Upper lobe of right lung (tissue), 1 donor: Measurements from ENCODE around the gene TSPAN5. TPM values are rescaled to one million over a fixed set of nuclear protein-coding genes. Genes with fewer than 3 reads are reported as not detected.

Experiments
- ATAC-seq: fragments of 200-7000 bp; cut with Tn5 transposase; one replicate; pipeline ENCODE4 v1.9.1; 2020; ENCODE audit warnings: mild to moderate bottlenecking, moderate library complexity
- DNase-seq: peaks from one replicate; pipeline ENCODE4 v3.0.0-alpha.2; 2020
- H3K27ac ChIP-seq: fragments of 200-600 bp; one replicate; pipeline ENCODE4 v1.8.0; 2022
- H3K27me3 ChIP-seq: fragments of 200-600 bp; one replicate; pipeline ENCODE4 v1.8.0; 2022; ENCODE audit warnings: mild to moderate bottlenecking
- H3K36me3 ChIP-seq: fragments of 200-600 bp; one replicate; pipeline ENCODE4 v1.8.0; 2022
- H3K4me1 ChIP-seq: fragments of 200-600 bp; one replicate; pipeline ENCODE4 v1.8.0; 2022
- H3K4me3 ChIP-seq: fragments of 200-600 bp; one replicate; pipeline ENCODE4 v1.8.0; 2022; ENCODE audit warnings: mild to moderate bottlenecking
- H3K9me3 ChIP-seq: fragments of 200-600 bp; one replicate; pipeline ENCODE4 v1.8.0; 2022
- CTCF ChIP-seq: fragments of 200-600 bp; IDR thresholded peaks from one replicate; pipeline ENCODE4 v1.8.0; 2022; ENCODE audit warnings: antibody characterized with exemption
- intact Hi-C: fragments of 100-400 bp; cut with DNase I; formaldehyde crosslinking; loops from one replicate; pipeline ENCODE4 v1.11.0; 2022
- total RNA-seq: library from RNA; stranded (reverse); fragmentation: NEBNext Ultra II Directional; extraction: Animal tissue kit (Norgen Biotek cat#: 25700); gene quantifications from one replicate; pipeline ENCODE4 v1.2.1, GENCODE V29; 2021
- donor health status: DM: no; HTN: yes; CAD: no; lungs with severe emphysema.

Gene TSPAN5
- total RNA-seq, 1 donor from 2014 or later, result 6.9 TPM

- H3K36me3 ChIP-seq, result no peaks in the 10 kb centered on the region
- no peak for DNase-seq
- no peak overlapping the region for H3K27ac ChIP-seq
- H3K27me3 ChIP-seq, result no peaks in the 10 kb centered on the region
- no peak for TF ChIP-seq CTCF
- H3K4me3 ChIP-seq, result no peak overlapping the region
- ATAC-seq, result peak; percentile 65
- peaks cover 3% of the 10 kb centered on the region for H3K4me1 ChIP-seq
- no peaks in the 10 kb centered on the region for H3K9me3 ChIP-seq
- intact Hi-C loops, result no loop called here
These were observed 101.1 kb downstream of the TSPAN5 start for GRCh38 chr4:98557194-98557892.

DNA sequence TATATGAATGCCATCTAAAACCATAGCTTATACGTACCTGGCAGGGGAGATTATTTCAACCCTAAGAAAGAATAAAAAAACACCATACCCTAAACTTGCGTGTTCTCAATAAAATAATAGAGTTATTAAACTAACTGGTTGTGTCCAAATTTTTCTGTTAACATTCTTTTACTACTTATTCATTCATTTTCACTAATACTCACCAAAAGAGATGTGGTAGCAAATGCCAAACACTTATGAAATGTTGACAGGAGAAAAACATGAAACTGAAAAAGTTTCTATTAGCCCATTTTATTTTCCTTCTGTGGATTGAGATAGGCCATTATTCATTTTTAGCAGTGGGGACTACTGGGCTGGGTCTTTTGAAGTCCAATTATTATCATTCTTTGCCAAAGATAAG, 102.0 kb downstream of the TSPAN5 start:
- Histone ChIP-seq H3K4me1 (peaks cover 3% of the 10 kb centered on the region), H3K9me3 (no peaks in the 10 kb centered on the region), H3K27ac (no peak overlapping the region), H3K4me3 (no peak overlapping the region), H3K27me3 (no peaks in the 10 kb centered on the region), H3K36me3 (no peaks in the 10 kb centered on the region)
- ATAC-seq (no peak), DNase-seq (no peak)
- intact Hi-C loops, result no loop called here
- TF ChIP-seq CTCF, result no peak

- H3K4me1 ChIP-seq, result peaks cover 3% of the 10 kb centered on the region
- no peak overlapping the region for H3K27ac ChIP-seq
- no peaks in the 10 kb centered on the region for H3K27me3 ChIP-seq
- H3K9me3 ChIP-seq, result no peaks in the 10 kb centered on the region
- intact Hi-C loops, result no loop called here
- ATAC-seq (no peak), DNase-seq (no peak)
- no peaks in the 10 kb centered on the region for H3K36me3 ChIP-seq
- TF ChIP-seq CTCF, result no peak
- H3K4me3 ChIP-seq, result no peak overlapping the region
These were observed 102.5 kb downstream of the TSPAN5 start for GRCh38 chr4:98555798-98556445.

DNA sequence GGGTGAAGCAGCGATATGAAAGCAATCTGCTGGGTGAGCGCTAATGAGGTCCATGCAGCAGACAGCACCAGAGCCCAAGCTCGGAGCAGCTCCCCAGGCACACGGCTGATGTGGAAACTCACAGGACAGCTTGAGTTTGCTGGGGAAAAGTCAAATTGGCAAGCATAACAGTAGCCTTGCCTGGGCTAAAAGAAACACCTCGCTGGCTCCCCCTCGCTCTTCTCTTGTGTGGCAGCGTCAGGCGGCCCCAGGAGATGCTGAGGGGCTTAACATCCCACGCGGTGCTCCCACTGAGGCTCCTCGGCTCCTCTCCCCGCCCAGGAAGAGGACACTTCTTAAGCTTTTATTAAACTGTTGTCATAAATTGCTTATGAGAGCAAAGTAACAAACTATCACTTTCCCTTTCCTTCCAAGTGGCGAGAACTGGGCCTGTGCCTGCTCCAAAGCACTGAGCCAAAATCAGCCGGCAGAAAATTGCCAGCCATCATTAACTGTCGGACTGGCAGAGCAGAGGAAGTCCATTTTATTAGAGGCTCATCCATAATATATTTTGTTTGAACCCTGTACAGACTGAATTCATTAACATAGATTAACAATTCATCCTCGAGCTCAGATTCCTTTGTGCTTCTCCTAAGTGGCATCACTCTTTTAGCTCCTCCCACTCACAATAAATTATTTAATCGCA, 111.4 kb downstream of the TSPAN5 start:
- H3K27ac ChIP-seq, result peak overlapping the region; percentile 30
- no peaks in the 10 kb centered on the region for H3K9me3 ChIP-seq
- ATAC-seq, result no peak
- H3K27me3 ChIP-seq, result no peaks in the 10 kb centered on the region
- no peak for DNase-seq
- no peak for TF ChIP-seq CTCF
- intact Hi-C loops, result no loop called here
- no peaks in the 10 kb centered on the region for H3K36me3 ChIP-seq
- H3K4me3 ChIP-seq, result peak overlapping the region; percentile 38
- H3K4me1 ChIP-seq, result no peaks in the 10 kb centered on the region

DNA sequence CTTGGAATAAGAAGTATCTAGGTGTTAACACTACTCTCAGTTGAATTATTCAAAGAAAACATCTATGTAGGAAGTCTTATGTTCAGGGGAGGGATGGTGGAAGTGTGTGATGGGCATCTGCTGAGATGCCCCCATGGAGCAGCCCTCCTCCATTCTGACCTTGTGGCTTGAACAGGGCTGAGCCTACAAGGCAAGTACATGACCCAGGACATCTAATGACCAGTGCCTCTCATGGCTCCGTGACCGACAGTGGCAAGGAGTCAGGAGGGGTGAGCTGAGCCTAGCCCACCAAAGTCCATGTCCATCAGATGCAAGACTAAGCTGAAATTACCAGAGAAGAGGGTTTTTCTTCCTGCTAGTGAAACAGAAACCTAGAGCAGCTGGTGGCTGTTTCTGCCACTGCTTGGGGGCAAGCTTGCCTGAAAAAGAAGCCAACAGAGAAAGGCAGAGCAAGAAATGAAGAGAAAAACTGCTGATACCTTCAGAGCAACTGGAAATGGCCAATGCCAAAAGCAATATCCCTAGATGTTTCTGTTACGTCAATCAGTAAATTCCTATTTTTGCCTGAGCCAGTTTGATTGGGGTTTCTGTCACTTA, 113.5 kb downstream of the TSPAN5 start:
- Histone ChIP-seq H3K4me1 (no peaks in the 10 kb centered on the region), H3K27me3 (no peaks in the 10 kb centered on the region), H3K9me3 (no peaks in the 10 kb centered on the region), H3K36me3 (no peaks in the 10 kb centered on the region), H3K27ac (no peak overlapping the region), H3K4me3 (no peak overlapping the region)
- intact Hi-C loops, result no loop called here
- no peak for ATAC-seq
- no peak for DNase-seq
- no peak for TF ChIP-seq CTCF
